ENCODE measurements around the gene FAM153A.
"Not testable (repeated sequence)": the region's sequence is repeated elsewhere in the genome, so short reads cannot be mapped to it uniquely, and the experiment has no call there.

FAM153A gene

DNA sequence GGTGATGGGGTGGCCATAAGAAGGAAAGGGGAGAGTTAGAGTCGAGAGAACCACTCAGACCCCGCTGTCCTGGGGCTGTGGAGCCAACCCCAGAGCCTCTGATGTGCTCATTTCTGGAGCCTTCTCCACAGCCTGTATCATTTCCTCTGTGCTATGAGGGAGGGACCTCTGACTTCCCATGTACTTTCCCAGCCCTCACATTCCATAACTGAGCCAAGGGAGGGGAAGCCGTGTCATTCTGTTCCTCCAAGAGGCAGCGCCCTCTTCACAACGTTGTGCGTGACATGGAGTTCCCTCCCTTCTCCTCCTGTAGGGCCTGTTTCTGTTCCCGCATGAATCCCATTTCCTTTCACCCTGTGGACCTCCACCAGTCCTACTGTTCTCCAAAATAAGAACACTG lies 57.8 kb downstream of the FAM153A start:
- DNase-seq (ENCODE audit: low read depth in 2 of 2): not testable (repeated sequence)

DNA sequence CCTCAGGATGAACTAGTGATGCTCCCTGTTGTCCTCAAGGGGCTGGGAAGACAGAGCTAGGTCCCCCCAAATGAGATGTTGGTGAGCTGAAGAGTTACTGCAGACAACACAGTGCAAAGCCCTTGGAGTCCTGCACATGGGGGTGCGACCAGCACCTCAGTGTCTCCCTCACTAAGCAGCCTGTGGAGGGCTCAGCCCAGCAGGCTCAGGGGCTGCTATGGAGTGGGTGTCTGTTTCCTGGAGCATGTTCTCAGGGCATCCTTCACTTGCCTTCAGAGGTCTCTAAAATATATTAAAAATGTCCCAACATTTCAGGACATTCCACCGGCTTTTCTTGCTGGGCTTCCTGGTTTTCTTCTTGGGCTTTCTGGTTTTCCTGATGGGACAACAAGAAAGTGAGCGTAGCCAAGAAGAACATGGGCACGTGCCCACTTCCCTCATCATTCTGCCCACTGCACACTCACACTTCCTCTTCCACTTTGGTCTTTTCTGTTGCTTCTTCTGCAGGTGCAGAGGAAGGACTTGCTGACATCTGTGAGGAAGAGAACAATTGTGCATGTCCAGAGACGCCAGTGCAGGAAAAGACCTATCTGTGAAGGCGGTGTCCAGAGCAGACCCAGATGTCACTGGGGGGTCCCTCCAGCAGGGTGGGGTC lies 58.7 kb downstream of the FAM153A start:
- not testable (repeated sequence) for DNase-seq (ENCODE audit: low read depth in 2 of 2)

DNA sequence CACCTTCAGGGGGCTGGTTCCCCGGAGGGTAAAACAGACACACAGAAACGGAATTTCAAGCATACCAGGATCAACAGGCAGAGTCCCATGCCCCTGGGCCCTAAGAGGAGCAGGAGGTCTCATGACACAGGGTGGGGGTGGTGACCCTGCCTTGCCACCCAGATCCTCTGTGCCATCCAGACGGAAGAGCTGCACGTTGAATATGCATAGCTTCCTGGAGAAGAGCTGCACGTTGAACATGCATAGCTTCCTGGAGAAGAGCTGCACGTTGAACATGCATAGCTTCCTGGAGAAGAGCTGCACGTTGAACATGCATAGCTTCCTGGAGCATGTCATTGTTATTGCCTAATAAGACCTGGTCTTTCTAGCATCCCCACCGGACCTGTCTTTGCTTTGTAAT lies 59.9 kb downstream of the FAM153A start:
- not testable (repeated sequence) for DNase-seq (ENCODE audit: low read depth in 2 of 2)

DNA sequence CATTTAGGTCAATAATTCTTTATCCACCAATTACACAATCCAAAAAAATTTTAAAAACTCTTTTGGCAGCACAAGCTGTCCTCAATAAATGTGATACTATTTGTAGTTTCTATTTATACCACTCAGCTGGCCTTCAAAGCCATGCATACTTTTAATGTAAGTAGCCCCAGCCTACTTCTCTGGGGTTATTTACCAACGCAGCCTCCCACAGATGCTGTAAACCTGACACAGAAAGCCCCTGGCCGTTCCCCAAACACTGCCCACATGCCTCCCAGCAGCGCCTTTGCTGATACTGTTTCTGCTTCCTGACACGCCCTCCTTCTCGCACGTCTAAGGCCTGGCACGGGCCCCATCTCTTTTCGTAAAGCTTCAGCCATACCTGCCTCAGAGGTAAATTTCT lies 62.7 kb downstream of the FAM153A start:
- DNase-seq (ENCODE audit: low read depth in 2 of 2): not testable (repeated sequence)

DNA sequence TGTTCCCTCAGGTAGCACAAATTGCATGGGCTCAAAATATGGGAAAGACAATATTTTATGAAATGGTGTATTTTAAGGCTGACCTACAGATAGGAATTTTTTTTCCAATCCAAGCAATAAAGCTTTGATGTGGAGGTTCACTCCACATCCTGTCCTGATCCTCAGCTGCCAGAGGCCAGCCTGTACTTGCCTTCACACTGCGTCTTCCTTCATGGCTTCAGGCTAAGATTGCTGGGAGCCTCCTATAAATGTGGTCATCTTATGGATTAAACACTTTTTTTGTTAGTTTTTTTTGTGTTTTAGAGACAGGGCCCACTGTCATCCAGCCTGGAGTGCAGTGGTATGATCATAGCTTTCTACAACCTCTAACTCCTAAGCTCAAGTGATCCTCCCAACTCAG lies 67.3 kb downstream of the FAM153A start:
- not testable (repeated sequence) for DNase-seq (ENCODE audit: low read depth in 2 of 2)

DNA sequence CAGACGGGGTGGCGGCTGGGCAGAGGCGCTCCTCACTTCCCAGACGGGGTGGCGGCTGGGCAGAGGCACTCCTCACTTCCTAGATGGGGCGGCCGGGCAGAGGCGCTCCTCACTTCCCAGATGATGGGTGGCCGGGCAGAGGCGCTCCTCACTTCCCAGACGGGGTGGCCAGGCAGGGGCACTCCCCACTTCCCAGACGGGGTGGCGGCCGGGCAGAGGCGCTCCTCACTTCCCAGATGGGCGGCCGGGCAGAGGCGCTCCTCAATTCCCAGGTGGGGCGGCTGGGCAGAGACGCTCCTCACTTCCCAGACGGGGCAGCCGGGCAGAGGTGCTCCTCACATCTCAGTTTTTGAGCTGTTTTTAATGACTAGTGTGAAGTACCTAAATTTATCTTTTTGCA lies 86.6 kb downstream of the FAM153A start:
- DNase-seq (ENCODE audit: low read depth in 2 of 2): not testable (repeated sequence)

DNA sequence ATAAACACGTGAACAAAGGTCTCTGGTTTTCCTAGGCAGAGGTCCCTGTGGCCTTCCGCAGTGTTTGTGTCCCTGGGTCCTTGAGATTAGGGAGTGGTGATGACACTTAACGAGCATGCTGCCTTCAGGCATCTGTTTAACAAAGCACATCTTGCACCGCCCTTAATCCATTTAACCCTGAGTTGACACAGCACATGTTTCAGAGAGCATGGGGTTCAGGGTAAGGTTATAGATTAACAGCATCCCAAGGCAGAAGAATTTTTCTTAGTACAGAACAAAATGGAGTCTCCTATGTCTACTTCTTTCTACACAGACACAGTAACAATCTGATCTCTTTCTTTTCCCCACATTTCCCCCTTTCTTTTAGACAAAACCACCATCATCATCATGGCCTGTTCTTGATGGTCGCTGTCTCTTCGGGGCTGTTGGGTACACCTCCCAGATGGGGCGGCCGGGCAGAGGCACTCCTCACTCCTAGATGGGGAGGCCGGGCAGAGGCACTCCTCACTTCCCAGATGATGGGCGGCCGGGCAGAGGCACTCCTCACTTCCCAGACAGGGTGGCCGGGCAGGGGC lies 87.3 kb downstream of the FAM153A start:
- not testable (repeated sequence) for DNase-seq (ENCODE audit: low read depth in 2 of 2)

DNA sequence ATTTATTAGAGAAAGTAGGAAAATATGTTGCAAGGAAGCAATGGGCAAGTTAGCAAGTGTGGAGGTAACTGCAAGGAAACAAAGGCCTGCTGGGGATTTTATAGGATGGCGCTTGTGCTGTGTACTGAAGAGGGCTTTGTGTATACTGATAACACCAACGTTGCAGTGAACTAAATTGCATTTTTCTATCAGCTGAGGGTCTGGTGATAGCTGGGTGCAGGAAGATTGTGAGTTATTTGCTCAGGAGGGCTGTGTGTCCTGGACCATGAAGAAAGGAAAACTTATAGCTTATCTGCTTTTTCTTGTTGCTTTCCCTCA lies 88.2 kb downstream of the FAM153A start:
- DNase-seq (ENCODE audit: low read depth in 2 of 2): not testable (repeated sequence)

DNA sequence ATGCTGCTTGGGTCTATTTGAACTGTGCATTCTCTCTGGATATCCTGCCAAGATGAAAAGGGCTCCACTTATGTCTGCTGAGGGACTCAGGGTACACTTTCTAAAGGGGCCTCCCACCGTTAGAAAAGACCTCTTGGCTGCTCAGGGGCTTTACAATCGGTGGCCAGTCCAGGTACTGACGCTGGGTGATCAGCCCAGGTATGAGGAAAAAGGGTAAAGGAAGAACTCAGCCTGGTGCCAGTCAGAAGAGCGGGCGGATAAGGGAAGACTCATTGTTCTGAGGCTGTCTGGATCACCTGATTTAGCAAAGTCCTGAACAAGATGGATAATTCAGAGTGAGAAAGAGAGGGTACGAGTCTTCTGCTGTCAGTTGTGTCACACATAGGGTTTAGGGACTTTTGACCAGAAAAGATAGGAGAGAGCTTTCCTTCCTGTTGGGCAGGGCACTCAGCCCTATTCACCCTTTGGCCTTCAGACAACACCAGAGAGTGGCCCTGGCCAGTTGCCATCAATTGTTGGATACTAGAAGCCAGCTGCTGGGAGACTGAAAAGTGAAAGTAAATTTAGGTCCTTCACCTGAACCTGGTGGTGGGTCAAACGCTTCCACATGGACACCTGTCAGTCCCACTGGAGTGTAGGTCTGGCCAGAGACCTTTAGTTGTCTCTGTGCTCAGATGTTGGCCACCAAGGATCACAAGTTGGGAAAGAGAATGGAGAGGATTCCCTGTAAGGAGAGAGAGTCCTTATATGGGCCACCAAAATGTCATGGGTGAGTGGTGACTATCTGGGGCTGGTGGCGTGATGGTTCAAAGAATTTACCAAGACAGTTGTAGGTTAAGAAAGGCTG lies 88.8 kb downstream of the FAM153A start:
- DNase-seq (ENCODE audit: low read depth in 2 of 2): not testable (repeated sequence)

DNA sequence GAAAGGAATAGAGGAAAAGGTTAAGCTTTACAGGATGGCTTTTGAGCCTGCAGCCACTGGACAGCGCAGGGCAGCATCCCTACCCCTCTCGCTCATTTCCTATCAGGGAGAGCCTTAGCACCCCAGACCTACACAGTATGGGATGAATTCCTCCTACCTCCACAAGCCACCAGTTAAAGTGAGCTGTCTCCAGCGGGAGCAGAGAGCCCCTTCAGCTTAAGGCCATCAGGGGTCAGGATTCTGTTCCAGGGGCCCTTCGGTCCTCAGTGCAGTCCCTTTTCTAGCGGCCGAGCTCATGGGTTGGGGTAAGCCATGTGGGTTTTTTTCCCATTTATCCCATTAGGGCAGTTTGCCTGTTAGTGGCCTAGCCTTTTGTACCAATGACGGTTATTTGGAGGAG lies 89.7 kb downstream of the FAM153A start:
- not testable (repeated sequence) for DNase-seq (ENCODE audit: low read depth in 2 of 2)

DNA sequence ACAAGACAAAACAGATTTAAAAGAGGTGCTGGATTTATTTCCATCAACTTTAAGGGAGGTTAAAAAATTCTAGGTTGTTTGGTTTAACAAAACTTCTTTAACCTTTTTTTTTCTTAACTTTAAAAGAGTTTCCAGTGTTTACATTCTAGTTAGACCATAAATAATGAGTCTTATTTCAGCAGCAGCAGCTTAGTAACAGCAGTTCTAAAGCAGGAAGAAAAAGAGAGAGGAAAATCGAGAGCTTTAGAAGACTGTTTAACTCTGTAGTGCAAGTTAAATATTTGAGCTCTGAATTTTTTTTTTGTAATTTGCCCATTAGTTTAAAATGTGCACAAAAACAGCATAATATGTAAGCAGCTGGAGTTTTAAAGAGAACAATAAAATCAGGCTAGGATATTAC lies 90.2 kb downstream of the FAM153A start:
- not testable (repeated sequence) for DNase-seq (ENCODE audit: low read depth in 2 of 2)

DNA sequence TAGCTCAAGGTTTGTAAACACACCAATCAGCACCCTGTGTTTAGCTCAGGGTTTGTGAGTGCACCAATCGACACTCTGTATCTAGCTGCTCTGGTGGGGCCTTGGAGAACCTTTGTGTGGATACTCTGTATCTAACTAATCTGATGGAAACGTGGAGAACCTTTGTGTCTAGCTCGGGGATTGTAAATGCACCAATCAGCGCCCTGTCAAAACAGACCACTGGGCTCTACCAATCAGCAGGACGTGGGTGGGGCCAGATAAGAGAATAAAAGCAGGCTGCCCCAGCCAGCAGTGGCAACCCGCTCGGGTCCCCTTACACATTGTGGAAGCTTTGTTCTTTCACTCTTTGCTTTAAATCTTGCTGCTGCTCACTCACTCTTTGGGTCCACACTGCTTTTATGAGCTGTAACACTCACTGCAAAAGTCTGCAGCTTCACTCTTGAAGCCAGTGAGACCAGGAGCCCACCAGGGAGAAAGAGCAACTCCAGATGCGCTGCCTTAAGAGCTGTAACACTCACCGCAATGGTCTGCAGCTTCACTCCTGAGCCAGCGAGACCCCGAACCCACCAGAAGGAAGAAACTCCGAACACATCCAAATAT lies 93.6 kb downstream of the FAM153A start:
- not testable (repeated sequence) for DNase-seq (ENCODE audit: low read depth in 2 of 2)

DNA sequence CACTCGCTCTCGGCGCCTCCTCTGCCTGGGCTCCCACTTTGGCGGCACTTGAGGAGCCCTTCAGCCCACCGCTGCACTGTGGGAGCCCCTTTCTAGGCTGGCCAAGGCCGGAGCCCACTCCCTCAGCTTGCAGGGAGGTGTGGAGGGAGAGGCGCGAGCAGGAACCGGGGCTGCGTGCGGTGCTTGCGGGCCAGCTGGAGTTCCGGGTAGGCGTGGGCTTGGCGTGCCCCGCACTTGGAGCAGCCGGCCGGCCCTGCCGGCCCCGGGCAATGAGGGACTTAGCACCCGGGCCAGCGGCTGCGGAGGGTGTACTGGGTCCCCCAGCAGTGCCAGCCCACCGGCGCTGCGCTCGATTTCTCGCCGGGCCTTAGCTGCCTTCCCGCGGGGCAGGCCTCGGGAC lies 94.6 kb downstream of the FAM153A start:
- not testable (repeated sequence) for DNase-seq (ENCODE audit: low read depth in 2 of 2)

DNA sequence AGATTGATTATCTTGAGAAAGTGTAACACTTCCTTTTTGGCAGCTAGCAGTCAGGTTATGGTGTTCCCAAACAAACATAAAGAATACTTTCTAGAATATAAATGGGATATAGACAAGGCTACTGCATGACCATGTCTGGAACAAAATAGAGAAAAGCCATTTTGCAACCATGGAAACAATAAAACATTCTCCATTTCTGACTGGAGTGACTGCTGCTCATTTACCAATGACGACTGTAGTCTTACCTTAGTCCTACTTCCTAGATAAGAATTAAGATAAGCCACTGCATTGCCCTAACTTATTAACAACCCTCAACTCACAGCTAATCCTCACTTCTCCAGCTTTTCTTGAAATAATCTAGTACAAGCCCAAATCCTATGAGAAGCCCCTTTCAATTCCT lies 100.8 kb downstream of the FAM153A start:
- DNase-seq (ENCODE audit: low read depth in 2 of 2): not testable (repeated sequence)

Data from stimulated activated CD8-positive, alpha-beta memory T cell treated with anti-CD3 and anti-CD28 coated beads, Interleukin-2, amount 100 ng/mL, for 1 hour (primary cell).